GM19452 (cell line): ENCODE measurements around the gene WEE1.
A peak's percentile ranks its signal among the peaks of the same experiment; 100 is the strongest.

ENCODE experiments used
- ATAC-seq: cut with Tn5 transposase; IDR thresholded peaks from one replicate; pipeline ENCODE4 v1.9.1; 2021; ENCODE audit not compliant: unreplicated experiment

Gene WEE1

DNA sequence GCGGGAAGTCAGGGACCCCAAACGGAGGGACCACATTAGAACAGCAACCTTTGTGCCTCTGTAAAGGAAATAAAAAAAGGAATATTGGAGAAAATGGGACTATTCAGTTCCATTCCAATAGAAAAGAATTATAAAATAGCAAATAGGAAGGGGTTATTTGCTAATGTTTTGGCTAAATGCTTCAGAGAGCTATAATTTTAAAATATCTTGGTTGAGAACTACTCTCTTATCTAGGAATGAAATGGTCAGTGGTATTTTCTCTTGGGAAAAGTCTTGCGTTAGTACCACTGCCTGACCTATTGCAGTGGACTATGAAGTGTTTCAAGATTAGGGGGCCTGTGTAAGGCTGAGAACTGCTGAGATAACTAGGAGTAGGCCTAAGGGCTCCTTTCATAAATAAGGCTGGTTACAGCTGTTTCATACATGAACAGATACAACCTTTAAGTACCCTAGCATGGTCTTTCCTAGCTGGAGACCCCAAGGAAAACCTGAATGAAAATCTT, 6.9 kb upstream of the WEE1 start:
- ATAC-seq: no peak

GRCh38 chr11:9567401-9567800, 6.1 kb upstream of the WEE1 start:
- ATAC-seq: no peak

GRCh38 chr11:9568161-9568853, 5.2 kb upstream of the WEE1 start:
- no peak for ATAC-seq

DNA sequence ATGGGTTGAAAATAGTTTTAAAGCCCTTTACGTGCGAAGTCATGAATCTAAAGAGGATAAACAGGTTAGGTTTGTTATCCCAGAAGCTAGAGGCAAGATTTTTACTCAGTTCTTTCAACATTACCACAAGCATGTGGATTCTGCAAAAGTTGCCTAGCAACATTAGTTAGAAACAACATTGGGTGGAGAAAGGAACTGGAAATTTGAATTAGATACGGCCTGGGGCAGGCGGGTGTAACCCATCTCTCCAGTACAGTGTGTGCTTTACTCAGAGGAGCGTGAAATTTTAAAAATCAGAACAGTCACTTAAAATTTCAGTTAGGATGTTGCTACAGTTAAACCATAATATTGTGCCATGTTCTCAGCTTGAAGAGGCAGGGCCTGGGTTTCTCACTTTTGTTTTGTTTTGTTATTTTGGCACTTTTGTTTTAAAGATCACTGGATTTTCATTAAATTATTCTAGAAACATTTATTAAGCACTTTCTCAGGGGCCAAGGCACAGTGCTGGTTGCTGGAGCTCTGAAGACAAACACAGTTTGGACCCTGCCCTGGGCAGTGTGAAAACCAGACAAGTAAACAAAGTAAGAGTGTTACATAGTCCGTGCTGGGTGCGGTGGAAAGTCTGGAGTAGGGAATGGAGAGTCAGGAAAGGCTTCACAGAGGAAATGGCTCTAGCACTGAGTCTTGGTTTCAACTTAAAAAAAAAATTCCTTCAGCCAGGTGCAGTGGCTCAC, 4.4 kb upstream of the WEE1 start:
- ATAC-seq: no peak

DNA sequence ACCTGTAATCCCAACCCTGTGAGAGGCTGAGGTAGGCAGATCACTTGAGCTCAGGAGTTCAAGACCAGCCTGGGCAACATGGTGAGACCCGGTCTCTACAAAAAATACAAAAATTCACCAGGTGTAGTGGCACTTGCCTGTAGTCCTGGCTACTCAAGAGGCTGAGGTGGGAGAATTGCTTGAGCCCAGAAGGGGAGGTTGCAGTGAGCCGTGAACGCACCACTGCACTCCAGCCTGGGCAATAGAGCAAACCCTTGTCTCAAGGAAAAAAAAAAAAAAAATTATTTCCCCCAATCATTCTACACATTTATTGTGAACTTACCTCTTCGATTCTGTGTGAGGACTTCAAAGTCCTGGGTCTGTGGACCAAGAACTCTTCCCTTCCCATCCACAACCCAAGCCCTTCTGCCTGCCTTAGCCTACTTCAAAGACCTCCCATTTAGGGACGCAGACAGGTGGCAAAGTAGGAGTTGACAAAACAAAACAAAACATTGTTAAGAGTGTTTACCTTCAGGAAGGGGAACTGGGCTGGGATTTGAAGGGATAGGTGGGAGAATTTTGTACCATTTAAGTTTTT, 3.8 kb upstream of the WEE1 start:
- no peak for ATAC-seq

GRCh38 chr11:9570313-9571025, 3.0 kb upstream of the WEE1 start:
- ATAC-seq: no peak

DNA sequence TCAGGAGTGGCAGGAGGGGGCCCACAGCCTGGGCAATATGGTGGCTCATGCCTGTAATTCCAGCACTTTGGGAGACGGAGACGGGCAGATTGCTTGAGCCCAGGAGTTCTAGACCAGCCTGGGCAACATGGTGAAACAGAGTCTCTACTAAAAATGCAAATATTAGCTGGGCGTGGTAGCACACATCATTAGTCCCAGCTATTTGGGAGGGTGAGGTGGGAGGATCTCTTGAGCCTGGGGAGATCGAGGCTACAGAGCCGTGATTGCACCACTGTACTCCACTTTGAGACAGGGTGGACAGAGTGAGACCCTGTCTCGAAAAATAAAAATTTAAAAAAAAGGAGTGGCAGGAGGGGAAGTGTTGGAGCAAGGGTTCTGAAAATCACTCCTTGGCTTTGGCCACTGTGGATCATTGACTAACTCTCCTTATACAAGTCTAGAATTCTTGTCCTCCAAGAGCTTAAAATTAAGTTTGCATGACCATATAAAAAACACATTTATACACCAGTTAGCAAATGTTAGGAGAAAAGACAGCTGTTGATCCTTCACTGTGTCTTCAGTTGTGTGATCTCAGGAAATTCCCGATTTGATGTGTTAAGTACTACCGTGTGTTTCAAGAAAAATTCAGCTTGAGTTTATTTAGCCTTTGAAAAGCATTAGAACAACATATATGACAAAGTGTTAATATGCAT, 2.3 kb upstream of the WEE1 start:
- ATAC-seq: no peak

- no peak for ATAC-seq
These were observed 1.7 kb upstream of the WEE1 start for GRCh38 chr11:9571763-9572115.

DNA sequence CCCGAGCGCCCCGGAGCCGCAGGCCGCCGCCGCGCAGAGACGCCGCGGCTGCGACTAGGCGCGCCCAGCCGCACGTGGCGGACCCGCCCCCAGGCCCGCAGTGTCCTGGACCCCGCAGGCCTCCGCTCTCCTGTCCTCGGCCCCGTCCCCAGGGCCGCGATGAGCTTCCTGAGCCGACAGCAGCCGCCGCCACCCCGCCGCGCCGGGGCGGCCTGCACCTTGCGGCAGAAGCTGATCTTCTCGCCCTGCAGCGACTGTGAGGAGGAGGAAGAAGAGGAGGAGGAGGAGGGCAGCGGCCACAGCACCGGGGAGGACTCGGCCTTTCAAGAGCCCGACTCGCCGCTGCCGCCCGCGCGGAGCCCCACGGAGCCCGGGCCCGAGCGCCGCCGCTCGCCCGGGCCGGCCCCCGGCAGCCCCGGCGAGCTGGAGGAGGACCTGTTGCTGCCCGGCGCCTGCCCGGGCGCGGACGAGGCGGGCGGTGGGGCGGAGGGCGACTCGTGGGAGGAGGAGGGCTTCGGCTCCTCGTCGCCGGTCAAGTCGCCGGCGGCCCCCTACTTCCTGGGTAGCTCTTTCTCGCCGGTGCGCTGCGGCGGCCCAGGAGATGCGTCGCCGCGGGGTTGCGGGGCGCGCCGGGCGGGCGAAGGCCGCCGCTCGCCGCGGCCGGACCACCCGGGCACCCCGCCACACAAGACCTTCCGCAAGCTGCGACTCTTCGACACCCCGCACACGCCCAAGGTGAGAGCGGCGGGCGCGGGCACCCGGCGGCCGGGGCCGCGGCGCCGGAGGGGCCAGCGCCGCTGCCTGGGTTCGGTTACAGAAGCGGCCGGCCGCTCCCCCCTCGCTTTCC, 528 bp downstream of the WEE1 start:
- ATAC-seq: peak; percentile 3

DNA sequence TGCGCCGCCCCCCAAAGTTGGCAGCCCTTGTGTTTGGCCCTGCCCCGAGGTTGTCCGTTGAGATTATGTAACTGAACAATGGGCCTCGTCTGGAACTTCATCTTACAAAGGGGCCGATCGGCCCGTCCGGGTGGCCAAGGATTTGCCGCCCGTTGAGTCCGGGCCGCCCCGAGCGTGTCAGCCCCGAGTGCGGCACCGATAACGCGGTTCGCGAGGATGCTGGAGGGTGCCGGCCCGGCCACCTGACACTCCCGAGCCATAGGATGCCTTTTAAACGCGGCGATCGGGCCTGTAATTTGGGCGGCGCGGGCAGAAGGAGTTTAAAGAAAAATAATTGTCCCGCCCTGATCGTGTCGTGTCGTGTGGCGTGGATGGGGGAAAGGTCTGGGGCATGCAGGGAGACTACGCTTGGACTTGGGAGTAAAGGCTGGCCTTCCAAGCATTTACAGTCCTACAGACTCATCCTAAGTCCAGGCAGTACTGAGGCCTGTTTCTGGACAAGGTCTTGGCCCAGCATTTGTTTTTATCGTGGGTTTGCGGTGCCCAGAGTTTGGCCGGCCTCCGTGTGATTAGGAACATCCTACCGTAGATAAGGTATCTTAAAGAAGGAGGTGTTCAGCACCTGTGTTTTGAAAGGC, 1.3 kb downstream of the WEE1 start:
- no peak for ATAC-seq

- no peak for ATAC-seq
These were observed 2.1 kb downstream of the WEE1 start for GRCh38 chr11:9575260-9576240.

- no peak for ATAC-seq
These were observed 3.4 kb downstream of the WEE1 start for GRCh38 chr11:9576701-9577381.

GRCh38 chr11:9577556-9577955, 4.1 kb downstream of the WEE1 start:
- ATAC-seq: no peak

GRCh38 chr11:9580894-9581293, 7.4 kb downstream of the WEE1 start:
- no peak for ATAC-seq

DNA sequence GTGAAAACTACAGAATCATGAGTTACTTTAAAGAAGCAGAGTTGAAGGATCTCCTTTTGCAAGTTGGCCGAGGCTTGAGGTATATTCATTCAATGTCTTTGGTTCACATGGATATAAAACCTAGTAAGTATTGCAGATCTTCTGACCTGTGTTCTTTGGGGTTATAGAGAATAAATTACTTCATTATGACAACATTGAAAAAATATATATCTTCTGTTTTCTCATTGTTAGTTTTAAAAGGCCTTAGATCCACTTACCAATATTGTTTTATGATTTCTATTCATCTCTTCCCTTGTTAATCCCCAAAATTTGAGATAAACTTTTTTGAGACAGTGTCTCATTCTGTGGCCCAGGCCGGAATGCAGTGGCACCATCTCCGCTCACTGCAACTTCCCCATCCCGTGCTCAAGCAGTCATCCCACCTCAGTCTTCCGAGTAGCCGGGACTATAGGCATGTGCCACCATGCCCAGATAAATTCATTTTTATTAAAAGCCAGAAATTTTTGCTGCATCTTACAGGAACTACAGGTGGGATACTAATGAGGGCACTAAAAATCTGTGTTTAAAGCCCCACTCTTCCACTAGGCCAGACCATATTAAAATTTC, 8.2 kb downstream of the WEE1 start:
- ATAC-seq: no peak

- ATAC-seq: no peak
These were observed 17.2 kb downstream of the WEE1 start for GRCh38 chr11:9590717-9591116.

DNA sequence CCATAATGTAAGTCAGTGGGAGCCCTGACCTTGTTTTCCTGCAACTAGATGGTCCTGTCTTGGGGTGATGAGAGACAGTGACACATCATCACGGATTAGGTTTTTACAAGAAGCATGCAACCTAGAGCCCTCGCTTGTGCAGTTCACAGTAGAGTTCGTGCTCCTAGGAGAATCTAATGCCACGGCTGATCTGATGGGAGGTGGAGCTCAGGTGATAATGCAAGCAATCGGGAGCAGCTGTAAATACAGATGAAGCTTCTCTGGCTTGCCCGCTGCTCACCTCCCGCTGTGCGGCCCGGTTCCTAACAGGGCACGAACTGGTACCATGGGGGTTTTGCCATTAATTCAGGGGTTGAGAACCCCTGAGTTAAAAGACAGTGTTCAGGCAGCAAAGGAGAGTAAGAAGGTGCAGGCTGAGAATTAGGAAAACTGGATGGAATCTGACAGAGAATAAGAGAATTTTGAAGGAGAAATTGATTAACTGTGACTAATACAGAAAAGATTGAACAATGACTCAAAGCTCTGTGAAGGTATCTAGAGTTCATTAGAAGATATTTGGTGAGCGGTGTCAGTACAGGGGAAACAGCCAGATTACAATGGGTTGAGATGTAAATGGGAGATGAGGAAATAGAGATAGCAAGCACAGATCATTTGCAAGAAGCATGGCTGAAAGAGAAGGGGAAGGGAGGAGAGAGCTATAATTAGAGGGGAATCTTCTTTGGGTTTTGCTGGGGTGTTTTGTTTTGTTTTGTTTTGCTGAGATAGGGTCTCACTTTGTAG, 21.0 kb downstream of the WEE1 start:
- no peak for ATAC-seq
